Erythroblast (primary cell): ENCODE measurements around the gene AHNAK.

Experiments
- GATA1 ChIP-seq: IDR thresholded peaks from 2 replicates; pipeline ENCODE4 v1.6.1; 2011; ENCODE audit warnings: low read depth, mild to moderate bottlenecking, control low read depth, low read length, moderate library complexity
- POLR2A ChIP-seq: IDR thresholded peaks from 2 replicates; pipeline ENCODE4 v1.6.1; 2011; ENCODE audit warnings: mild to moderate bottlenecking, low read length

GRCh38 chr11:62404901-62405300, 141.7 kb downstream of the AHNAK start:
- TF ChIP-seq POLR2A (no peak), GATA1 (no peak)
